ENCODE results near the gene BTRC.

The BTRC gene

DNA sequence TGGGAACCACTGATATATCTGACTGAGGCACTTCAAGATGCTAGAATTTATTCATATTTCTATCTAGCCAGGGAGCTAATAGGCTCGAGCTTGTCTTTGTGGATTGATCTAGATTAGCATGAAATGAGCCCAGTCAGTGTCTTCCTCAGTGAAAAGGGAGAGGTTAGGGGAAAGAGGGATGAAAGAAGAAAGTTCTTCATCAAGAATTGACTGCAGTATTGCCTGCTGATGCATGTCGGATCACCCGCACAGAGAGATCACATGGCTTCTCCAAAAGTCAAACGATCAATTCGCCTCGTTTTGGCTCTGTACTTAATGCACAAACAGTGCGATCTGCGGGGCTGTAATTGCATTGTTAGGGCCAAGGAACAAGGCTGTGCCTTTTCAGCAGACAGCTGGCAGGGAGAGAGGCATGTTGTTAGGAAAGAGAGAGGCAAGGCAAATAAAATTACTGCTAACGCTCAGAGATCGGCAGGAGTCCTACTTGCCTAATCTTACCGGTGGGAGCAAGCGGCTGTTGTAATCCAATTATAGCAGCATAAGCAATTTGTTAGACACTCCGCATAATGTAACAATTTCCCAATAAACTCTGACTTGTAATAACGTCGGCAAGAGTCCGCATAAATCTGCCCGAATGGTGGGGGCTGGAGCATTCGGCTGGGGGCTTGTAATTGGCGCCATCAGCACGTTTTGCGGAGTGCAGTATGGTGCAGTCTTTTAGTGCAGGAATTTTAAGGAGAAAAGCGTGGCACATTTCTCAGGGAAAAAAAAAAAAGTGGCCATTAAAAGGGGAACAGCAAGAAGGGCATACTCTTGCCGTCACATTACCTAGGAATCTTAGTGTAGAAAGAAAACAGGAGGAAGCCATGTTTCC, 132.0 kb downstream of the BTRC start:
- DNase-seq: no peak

DNA sequence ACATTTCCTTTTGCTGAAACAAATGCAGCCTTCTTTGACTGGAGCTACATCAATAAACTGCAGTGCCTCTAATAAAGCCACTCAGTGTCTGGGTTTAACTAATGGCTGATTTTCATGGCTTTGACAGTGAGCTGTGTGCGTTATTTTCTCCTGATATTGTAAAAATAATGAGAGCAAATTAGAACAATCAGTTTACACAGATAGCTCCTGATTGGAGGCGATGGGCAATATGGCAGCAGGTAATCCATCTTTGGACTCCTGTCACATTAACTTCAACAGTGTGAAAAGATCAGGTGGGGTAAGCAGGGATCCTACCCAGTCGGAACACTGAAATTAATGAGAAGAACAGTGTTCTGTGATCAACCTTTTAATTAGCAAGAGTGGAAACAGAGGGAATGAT, 133.4 kb downstream of the BTRC start:
- DNase-seq: no peak

GRCh38 chr10:101489355-101489754, 135.4 kb downstream of the BTRC start:
- no peak for DNase-seq

DNA sequence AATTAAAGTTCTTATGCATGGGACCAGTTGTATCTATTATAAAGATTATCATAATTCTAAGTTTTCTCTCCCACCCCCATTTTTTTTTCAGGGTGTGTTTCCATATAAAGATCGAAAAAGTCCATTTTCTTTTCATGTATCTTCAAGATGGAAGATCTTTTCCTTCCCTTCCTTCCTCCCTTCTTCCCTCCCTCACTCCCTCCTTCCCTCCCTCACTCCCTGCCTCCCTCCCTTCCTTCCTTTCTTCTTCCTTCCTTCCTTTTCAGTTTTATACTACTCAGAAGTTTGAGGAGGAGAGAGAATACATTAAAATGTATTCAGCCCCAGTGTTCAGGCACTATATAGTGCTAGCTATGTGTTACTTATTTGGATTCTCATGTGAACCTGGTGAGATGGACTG, 136.1 kb downstream of the BTRC start:
- DNase-seq: no peak

- no peak for DNase-seq
Measured at GRCh38 chr10:101492205-101492604, 138.2 kb downstream of the BTRC start.

DNA sequence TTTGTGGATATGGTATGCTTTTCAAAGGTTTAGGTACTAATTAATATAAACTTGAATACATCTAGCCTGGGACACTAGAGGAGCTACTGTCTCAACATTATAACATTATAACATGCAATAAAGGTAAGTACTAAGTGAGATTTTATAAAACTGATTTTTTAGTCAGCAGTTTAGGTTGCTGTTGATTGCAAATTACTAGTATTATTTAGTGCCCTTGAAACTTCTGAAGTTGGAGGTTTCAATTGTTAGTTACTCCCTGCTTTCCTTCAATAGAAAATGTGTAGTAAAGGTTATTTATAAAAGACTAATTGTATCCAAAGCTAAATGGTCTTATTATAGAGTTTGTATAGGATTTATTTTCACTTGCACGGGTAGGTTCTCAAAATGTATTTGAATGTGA, 138.8 kb downstream of the BTRC start:
- no peak for DNase-seq

DNA sequence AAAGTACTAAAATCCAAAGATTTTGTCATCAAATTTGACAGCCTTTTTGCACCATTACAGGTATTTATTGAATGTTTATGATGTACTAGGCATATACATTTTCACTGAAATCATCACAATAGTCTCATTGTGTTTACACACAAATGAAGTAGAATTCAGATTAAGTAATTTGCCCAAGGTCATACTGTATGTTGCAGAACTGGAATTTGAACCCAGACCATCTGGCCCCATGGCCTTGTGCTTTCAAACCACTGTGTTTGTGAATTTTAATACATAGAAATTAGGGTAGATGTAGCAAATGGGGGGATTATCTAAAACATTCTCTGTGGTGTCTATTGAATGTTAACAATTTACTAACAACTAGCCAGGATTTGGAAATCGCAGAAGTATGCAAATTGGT, 139.3 kb downstream of the BTRC start:
- DNase-seq: no peak

GRCh38 chr10:101493782-101494281, 139.9 kb downstream of the BTRC start:
- DNase-seq: no peak

DNA sequence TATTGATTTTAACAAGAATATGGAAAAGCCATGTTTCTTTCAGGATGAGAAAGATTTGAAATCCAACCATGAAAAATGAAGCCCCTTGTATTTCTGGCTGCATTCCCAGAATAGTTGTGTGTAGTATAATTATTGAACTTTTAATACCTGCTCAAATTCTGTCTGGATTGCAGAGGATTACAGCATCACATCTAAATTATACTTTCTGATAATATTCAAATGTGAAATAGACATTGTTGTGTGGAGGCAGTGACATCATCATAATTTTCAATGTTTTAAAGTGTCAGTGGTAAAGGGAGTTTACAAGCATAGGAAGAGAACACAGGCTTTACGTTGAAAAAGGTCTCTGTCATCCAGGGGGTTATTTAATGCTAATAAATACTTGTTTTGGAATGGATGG, 140.7 kb downstream of the BTRC start:
- DNase-seq: no peak

DNA sequence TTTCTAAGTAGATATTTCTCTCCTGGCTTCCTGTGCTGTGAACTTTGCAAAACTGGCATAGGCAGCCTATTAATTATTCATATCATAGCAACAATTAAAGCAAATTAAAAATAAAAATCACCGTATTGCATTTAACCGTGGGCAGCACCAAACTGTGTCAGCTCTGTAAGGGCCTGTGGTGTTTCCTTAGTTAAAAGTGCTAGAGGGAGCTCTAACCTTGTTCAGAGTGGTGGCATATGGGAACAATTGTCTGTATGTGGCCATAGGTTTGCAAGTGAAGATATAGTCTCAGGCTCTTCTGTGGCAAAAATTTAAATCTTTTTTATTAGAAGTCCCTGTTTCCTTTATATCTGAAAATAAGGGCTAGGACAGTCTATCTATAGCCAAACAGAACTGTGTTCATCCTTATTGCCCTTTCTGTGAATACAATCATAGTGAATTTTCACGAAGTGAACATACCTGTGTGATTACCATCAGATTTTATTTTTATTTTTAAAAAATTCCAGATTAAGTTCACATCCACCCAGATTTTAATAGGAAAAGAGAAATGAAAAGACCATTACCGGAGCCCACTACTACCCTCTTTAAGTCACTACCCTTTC, 141.5 kb downstream of the BTRC start:
- no peak for DNase-seq

- DNase-seq: no peak
Measured at GRCh38 chr10:101504438-101504837, 150.5 kb downstream of the BTRC start.

DNA sequence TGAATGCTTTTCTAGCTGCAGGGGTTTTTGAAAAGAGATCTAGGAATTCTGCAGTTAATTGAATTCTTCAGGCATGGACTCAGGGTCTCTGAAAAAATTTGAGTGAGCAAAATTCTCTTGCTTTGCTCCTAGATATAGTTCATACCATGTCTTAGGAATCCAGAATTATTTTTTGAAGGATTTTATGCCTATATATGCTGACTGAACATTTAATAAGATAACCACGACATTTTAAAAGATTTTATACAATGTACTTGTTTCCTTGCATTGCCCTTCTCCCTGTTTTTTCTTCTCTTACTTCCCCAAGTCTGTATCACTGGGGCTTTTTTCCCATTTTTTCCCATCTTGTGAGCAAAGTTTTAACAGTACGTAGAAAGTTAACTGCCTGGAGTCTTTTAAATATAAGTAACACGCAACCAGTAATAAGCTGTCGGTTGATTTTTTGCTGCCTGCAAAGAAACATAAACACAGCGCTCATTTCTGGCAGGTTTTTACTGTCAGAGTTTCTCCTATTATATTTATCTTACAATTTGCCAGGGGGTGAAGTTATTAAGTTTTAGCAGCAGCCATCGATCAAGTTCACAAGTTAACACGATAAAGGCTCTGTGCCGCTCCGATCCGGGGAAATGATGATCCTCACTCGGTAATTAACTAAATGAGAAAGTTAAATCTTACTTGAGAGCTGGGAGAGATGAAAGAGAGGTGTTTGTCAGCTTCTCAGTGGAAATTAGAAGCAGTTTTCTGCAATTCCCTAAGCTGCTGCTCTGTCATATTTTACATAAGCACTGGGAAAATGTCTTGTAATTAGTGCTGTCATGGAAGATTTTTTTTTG, 153.1 kb downstream of the BTRC start:
- DNase-seq: no peak

DNA sequence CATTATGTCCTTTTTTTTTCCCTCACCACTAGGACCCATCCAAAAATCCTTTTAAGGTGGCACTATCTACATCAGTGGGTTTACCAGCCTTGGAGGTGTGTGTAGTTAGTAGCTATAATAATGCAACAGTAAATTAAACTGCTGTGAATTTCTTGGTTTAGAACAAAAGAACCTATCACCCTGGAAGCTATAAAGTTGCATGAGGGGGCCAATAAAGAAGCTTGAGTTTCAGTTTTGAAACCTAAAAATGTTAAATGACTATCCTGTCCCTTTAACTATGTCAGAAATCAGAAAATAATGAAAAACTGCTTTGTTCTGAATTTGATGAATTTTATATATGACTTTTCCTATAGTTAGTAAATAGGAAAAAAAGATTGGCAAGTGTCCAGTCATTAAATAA, 153.9 kb downstream of the BTRC start:
- DNase-seq: no peak

DNA sequence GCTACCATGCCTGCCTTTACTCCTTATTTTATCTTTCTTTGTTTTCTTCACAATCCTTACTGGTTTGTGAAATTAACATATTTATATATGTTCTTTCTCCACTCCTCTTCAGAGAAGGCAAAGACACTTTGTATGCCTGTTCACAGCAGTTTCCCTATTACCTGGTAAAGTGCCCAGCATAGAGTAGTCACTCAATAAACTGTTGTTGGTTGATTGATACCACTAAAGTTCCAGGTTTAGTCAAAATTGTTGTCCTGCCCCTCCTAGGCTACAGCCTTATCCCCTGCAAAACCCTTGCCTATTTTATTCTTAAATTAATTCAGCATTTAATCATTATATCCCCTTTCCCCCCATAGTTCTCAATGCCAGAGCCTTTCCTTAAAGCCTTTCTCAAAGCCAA, 158.0 kb downstream of the BTRC start:
- no peak for DNase-seq

DNA sequence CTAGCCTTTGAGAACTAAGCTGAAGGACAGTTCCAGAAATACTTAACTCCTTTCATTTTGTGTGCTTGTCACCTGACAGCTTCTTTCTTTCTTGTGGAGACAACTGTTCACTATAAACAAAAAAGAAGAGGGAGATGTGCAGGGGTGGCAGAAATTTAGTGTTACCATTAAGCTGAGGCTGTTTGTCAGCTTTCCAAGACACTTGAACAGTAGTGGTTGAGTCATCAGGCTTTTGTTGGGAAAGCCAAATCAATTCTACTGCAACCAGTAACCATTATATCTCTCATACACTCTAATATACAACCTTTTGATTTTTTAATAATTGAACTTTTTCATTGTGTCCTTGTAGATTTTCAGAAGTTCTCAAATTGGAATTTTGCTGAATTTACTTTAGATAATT, 158.8 kb downstream of the BTRC start:
- DNase-seq: no peak

DNA sequence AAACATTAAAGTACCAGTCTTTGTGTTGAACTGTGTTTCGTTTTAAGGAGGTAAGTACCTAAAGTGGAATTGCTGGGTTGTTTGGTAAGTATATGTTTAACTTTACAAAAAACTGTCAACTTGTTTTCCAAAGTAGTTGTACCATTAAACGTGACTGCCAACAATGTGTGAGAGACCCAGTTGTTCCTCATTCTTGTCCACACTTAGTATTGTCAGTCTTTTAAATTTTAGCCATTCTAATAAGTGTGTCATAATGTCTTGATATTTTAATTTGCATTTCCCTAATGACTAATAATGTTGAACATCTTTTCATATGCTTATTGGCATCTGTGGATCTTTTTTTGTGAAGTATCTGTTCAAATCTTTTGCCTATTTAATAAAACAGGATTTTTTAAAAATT, 159.8 kb downstream of the BTRC start:
- no peak for DNase-seq

DNA sequence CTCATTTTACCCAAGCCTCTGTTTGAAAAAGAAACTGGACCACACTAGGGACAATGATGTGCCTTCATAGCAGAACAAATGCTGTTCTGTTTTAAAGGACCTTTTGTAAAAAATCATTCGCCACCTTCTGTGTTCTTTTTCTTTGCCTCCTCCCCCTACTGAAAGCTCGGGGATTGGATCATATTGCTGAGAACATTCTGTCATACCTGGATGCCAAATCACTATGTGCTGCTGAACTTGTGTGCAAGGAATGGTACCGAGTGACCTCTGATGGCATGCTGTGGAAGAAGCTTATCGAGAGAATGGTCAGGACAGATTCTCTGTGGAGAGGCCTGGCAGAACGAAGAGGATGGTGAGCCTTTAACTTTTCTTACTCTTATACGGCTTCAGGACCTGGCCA, 171.9 kb downstream of the BTRC start:
- DNase-seq: no peak

GRCh38 chr10:101529207-101529606, 175.2 kb downstream of the BTRC start:
- DNase-seq: no peak

GRCh38 chr10:101529725-101530553, 176.0 kb downstream of the BTRC start:
- DNase-seq: no peak

GRCh38 chr10:101535949-101536348, 182.0 kb downstream of the BTRC start:
- no peak for DNase-seq

- DNase-seq: peak in 1 of 2 donors; percentile 38
Measured at GRCh38 chr10:101536800-101537199, 182.8 kb downstream of the BTRC start.

- no peak for DNase-seq
Measured at GRCh38 chr10:101538446-101538845, 184.5 kb downstream of the BTRC start.

- DNase-seq: no peak
Measured at GRCh38 chr10:101545898-101546297, 191.9 kb downstream of the BTRC start.
